Upper lobe of right lung (tissue), 1 donor: ENCODE results near the gene GNA14. TPM values are rescaled to one million over a fixed set of nuclear protein-coding genes. Genes with fewer than 3 reads are reported as not detected.

Source experiments
- ATAC-seq: fragments of 200-7000 bp; cut with Tn5 transposase; one replicate; pipeline ENCODE4 v1.9.1; 2020; ENCODE audit warnings: mild to moderate bottlenecking, moderate library complexity
- DNase-seq: peaks from one replicate; pipeline ENCODE4 v3.0.0-alpha.2; 2020
- H3K27ac ChIP-seq: fragments of 200-600 bp; one replicate; pipeline ENCODE4 v1.8.0; 2022
- H3K27me3 ChIP-seq: fragments of 200-600 bp; one replicate; pipeline ENCODE4 v1.8.0; 2022; ENCODE audit warnings: mild to moderate bottlenecking
- H3K36me3 ChIP-seq: fragments of 200-600 bp; one replicate; pipeline ENCODE4 v1.8.0; 2022
- H3K4me1 ChIP-seq: fragments of 200-600 bp; one replicate; pipeline ENCODE4 v1.8.0; 2022
- H3K4me3 ChIP-seq: fragments of 200-600 bp; one replicate; pipeline ENCODE4 v1.8.0; 2022; ENCODE audit warnings: mild to moderate bottlenecking
- H3K9me3 ChIP-seq: fragments of 200-600 bp; one replicate; pipeline ENCODE4 v1.8.0; 2022
- CTCF ChIP-seq: fragments of 200-600 bp; IDR thresholded peaks from one replicate; pipeline ENCODE4 v1.8.0; 2022; ENCODE audit warnings: antibody characterized with exemption
- intact Hi-C: fragments of 100-400 bp; cut with DNase I; formaldehyde crosslinking; loops from one replicate; pipeline ENCODE4 v1.11.0; 2022
- total RNA-seq: library from RNA; stranded (reverse); fragmentation: NEBNext Ultra II Directional; extraction: Animal tissue kit (Norgen Biotek cat#: 25700); gene quantifications from one replicate; pipeline ENCODE4 v1.2.1, GENCODE V29; 2021
- donor health status: DM: no; HTN: yes; CAD: no; lungs with severe emphysema.

The GNA14 gene
- total RNA-seq, 1 donor from 2014 or later: 15.7 TPM

GRCh38 chr9:77616191-77616590, 31.9 kb downstream of the GNA14 start:
- Histone ChIP-seq H3K27me3 (no peaks in the 10 kb centered on the region), H3K27ac (no peak overlapping the region), H3K4me1 (no peaks in the 10 kb centered on the region), H3K4me3 (no peak overlapping the region), H3K9me3 (no peaks in the 10 kb centered on the region), H3K36me3 (no peaks in the 10 kb centered on the region)
- ATAC-seq (no peak), DNase-seq (no peak)
- intact Hi-C loops: no loop called here
- no peak for TF ChIP-seq CTCF

- intact Hi-C loops: no loop called here
- no peak for TF ChIP-seq CTCF
- Histone ChIP-seq H3K4me1 (no peaks in the 10 kb centered on the region), H3K36me3 (no peaks in the 10 kb centered on the region), H3K4me3 (no peak overlapping the region), H3K27me3 (no peaks in the 10 kb centered on the region), H3K27ac (no peak overlapping the region), H3K9me3 (no peaks in the 10 kb centered on the region)
- ATAC-seq (no peak), DNase-seq (no peak)
These were observed 33.5 kb downstream of the GNA14 start for GRCh38 chr9:77614645-77615044.

GRCh38 chr9:77606526-77606925, 41.6 kb downstream of the GNA14 start:
- ATAC-seq (no peak), DNase-seq (no peak)
- Histone ChIP-seq H3K9me3 (no peaks in the 10 kb centered on the region), H3K27me3 (no peaks in the 10 kb centered on the region), H3K27ac (peak overlapping the region; percentile 51), H3K4me1 (peaks cover 7% of the 10 kb centered on the region), H3K36me3 (no peaks in the 10 kb centered on the region), H3K4me3 (no peak overlapping the region)
- intact Hi-C loops: no loop called here
- TF ChIP-seq CTCF: no peak

- Histone ChIP-seq H3K27me3 (no peaks in the 10 kb centered on the region), H3K27ac (peak overlapping the region; percentile 51), H3K4me1 (peaks cover 7% of the 10 kb centered on the region), H3K36me3 (no peaks in the 10 kb centered on the region), H3K4me3 (no peak overlapping the region), H3K9me3 (no peaks in the 10 kb centered on the region)
- ATAC-seq (no peak), DNase-seq (no peak)
- TF ChIP-seq CTCF: no peak
- intact Hi-C loops: no loop called here
These were observed 42.5 kb downstream of the GNA14 start for GRCh38 chr9:77605449-77606220.

GRCh38 chr9:77604316-77604715, 43.8 kb downstream of the GNA14 start:
- no peaks in the 10 kb centered on the region for H3K27me3 ChIP-seq
- no peak overlapping the region for H3K4me3 ChIP-seq
- H3K36me3 ChIP-seq: no peaks in the 10 kb centered on the region
- DNase-seq: no peak
- peaks cover 7% of the 10 kb centered on the region for H3K4me1 ChIP-seq
- H3K27ac ChIP-seq: no peak overlapping the region
- no peak for TF ChIP-seq CTCF
- no peaks in the 10 kb centered on the region for H3K9me3 ChIP-seq
- ATAC-seq: no peak
- intact Hi-C loops: no loop called here
